ENCODE measurements around the gene NACAD.
A peak's percentile ranks its signal among the peaks of the same experiment; 100 is the strongest.

NACAD gene

DNA sequence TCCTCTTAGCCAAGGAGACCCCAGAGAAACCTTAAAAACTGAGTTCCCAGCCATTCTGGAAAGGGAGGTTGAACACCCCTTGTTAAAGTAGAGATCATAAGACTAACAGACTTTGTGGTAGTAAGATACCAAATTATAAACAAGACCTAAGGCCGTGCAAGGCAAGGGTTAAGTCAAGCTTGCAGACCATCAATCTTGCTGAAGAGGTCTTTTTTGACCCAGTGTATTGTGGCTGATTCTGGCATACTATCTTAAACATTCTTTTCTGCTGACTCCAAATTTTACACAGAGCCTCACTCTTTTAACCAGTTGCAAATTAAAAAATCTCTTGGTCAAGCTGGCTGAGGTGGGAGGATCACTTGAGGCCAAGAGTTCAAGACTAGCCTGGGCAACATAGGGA lies 23.9 kb upstream of the NACAD start:
- no peak for DNase-seq

GRCh38 chr7:45111298-45112223 lies 22.8 kb upstream of the NACAD start, which contains the start of gene TBRG4:
TSS of gene TBRG4 (minus strand) at chr7:45111697. CDS start at chr7:45109237, 2,460 bp downstream.
- peak; percentile 94 for DNase-seq

DNA sequence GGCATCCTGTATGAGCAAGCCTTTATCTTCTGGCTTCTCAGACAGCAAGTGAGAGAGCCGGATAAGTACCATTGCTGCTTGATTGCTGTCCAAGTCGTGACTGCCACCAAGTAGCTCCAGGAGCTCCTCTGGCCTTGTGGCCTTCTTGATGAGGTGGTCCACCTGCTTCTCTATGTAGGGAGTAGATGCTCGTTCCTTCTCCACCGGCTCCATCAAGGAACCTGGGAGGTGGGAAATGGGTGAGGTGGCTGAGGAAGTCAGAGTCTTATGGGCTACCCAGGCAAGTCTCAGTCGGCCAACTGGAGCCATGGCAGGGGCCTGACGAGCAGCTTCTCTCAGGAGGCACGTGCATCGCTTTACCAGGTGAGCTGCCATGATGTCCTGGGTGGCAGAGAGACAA lies 20.1 kb upstream of the NACAD start:
- DNase-seq = no peak

DNA sequence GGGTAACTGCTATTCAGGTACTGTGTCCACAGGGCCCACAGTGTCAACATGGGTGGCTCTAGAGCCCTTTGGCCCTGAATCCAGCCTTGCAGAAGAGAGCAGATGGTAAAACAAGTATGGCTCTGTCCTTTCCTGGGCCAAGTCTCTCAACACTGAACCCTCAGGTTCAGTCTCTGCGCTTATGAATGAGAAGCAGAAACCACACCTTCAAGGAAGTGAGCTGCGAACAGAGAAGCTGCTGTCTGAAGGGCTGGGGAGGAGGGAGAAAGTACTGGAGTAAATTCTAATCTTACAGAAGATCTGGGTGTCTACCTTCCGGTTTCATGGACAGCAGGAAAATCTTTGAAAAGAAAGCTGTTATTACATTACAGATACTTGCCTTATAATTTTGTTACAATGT lies 18.6 kb upstream of the NACAD start:
- no peak for DNase-seq

GRCh38 chr7:45106820-45107219 lies 18.1 kb upstream of the NACAD start:
- no peak for DNase-seq

DNA sequence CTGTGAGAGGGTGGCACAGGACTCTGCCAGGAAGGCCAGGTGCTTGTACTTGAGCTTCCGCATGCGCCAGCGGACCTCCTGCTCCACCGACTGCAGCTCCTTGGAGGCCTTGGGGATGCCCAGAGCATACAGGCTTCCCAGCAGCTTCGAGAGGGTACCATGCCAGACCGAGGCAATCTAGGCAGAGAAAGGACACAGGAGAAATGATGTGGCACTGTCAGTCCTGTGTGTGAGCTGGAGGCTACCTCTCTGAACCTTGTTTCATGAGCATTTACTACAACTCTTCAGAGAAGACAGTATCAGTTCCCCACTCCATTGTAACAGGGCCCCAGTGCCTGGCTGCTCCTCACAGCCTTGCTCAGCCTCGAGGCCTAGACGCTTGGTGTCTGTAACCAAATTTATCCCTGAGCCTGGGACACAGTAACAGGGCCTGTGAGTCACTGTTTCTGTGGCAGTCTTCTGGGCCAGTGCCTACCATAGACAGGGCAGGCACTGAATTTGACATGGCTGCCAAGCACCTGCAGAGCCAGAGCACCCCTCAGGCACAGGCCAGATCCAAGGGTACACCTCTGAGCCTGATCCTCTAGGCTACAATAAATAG lies 16.9 kb upstream of the NACAD start:
- DNase-seq = no peak

- DNase-seq = no peak
Measured at GRCh38 chr7:45104844-45105587, 16.2 kb upstream of the NACAD start.

DNA sequence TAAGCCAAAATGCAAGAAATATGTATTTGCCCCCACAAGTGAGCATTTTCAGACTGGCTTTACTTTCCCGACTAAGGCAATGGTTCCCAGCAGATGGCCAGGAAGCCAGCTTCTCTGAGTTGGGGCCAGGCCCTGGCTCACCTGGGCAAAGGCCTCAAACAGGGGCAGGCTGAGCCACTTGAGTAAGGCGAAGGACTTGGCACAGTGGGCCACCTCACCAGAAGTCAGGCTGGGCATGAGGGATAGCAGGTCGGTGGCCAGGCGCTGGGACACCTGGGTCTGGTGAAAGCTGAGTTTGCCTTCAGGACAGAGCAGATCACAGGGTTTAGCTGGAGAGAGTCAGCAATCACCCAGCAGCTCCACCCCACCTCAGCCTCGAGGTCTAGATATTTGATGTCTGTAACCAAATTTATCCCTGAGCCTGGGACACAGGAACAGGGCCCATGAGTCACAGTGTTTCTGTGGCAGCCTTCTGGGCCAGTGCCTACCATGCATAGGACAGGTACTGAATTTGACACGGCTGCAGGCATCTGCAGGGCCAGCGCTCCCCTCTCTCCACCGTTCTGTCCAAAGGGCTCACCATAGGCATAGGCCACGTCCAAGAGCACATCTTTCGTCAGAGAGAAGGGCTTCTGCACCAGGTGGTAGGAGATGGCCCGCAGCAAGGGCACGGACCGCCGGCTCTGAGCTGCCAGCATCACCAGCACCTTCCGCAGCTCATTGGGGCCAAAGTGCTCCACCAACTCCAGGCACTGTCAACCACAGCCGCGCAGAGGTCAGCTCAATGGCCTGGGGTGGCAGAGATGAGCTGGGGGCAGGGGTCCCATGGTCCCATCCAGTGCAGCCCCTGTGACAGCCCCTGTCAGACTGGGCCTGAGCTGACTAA lies 15.4 kb upstream of the NACAD start:
- DNase-seq = no peak

GRCh38 chr7:45102785-45103712 lies 14.3 kb upstream of the NACAD start:
- no peak for DNase-seq

DNA sequence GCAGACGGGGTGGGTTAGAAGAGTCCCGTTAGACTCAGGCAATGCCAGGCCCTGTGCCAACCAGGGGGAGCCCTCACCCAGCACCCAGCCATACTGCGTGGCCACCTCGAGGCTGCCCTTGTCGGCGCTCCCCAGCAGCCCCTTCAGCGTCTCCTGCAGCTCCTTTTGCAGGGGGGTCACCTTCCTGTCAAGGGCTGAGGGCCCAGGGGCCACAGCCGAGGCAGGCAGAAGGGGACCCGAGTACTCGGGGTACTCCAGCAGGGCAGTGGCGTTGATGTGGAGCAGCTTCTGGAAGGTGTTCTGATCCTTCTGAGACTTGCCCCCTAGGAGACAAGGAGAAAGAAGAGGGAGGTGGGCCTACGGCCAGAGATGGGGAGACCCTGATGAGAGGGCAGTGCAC lies 13.0 kb upstream of the NACAD start:
- no peak for DNase-seq

GRCh38 chr7:45100761-45101480 lies 12.2 kb upstream of the NACAD start:
- DNase-seq = no peak

- DNase-seq = no peak
Measured at GRCh38 chr7:45099891-45100760, 11.4 kb upstream of the NACAD start.

DNA sequence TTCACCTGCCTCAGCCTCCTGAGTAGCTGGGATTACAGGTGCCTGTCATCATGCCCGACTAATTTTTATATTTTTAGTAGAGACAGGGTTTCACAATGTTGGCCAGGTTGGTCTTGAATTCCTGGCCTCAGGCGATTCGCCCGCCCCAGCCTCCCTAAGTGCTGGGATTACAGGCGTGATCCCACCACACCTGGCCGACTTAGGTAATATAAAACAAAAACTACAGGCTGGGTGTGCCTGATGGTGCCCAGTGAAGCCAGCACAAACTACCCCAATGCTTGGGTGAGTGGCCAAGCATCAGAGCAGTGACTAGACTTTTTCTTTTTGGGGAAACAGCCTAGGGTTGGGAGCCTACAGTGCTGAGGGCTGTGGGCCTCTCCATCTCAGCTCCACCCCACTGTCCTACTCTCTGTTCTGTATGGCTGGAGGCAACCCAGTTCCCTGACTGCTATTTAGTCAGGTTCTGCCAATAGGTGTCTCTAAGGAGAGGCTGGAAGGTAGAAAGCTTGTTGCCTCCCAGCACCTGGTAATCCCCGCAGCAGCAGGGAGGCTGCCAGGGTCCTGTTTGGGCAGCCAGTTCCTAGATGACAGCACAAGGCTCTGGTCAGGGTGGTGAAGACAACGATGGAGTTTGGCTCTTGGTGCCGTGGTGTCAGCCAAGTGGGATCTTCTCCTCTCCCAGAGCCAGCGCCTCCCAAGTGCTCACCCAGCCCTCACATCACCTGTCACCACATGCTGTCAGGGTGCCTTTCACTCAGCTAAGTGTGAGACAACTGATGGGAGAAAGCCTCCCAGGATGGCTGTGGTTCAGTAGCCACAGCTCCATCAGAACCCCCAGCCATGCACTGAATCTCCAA lies 10.4 kb upstream of the NACAD start:
- DNase-seq = no peak

DNA sequence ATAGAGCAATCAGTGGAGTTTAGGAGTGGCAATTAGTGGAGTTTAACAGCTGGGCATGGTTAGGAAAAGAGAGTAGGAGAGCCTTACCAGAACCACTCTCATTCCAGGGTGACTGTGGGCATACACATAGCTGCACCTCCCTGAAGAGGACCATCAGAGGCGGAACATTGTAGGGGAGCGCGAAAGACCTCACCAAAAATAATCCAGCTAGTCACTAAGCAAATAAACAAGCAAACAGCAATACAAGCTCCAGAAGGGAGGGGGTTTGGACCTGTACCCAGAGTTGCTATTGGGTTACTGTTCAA lies 4.1 kb upstream of the NACAD start:
- no peak for DNase-seq

GRCh38 chr7:45092100-45092930 lies 3.5 kb upstream of the NACAD start:
- DNase-seq = no peak

GRCh38 chr7:45089341-45089891 lies 647 bp upstream of the NACAD start:
- peak; percentile 57 for DNase-seq

DNA sequence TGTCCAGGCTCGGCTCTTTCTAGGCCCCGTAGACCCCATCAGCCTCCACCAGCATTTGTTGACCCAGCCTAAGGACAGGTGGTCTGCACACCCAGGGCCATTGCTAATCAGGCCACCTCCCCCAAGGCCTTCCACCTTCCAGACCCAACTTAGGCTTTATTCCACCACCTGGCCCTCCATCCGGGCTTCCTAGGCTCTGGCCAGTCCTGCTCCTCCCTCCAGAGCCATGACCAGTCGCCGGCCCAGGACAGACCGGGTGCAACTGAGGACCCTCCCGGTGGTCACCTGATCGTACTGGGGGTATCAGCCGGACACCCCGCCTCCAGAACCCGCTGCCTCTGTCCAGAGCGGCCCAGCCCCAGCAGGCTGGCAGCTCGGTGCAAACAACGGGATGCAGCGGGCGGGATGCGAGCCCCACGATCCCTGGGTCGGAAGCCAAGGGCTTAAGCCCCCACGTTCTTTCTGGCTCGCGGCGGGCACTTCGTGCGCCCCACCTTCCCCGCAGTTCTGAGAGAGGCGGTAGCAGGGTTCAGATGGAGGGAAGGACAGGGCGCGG lies 545 bp downstream of the NACAD start:
- no peak for DNase-seq

Data from activated CD4-positive, alpha-beta T cell treated with anti-CD3 and anti-CD28 coated beads, Interleukin-2, amount 50 U/mL, for 1 hour (primary cell).